Fibroblast of pulmonary artery (primary cell): ENCODE data around the gene F8.
"Not testable (repeated sequence)": the region's sequence is repeated elsewhere in the genome, so short reads cannot be mapped to it uniquely, and the experiment has no call there.

Experiments
- DNase-seq: peaks from one replicate; pipeline ENCODE4 v3.0.0-alpha.2; 2010; ENCODE audit warnings: low read depth
- H3K4me3 ChIP-seq: replicated peaks from 2 replicates; pipeline ENCODE4 v1.5.1; 2011; ENCODE audit warnings: low read depth, mild to moderate bottlenecking, control low read depth, low read length, moderate library complexity
- CTCF ChIP-seq: IDR thresholded peaks from 2 replicates; pipeline ENCODE4 v1.5.1; 2011; ENCODE audit warnings: mild to moderate bottlenecking, control low read depth, low read length, inconsistent platforms; ENCODE audit errors: missing control alignments

The F8 gene

GRCh38 chrX:155023907-155024833 lies 1.6 kb upstream of the F8 start:
- DNase-seq = no peak
- TF ChIP-seq CTCF = no peak
- H3K4me3 ChIP-seq = no peak overlapping the region

- no peak overlapping the region for H3K4me3 ChIP-seq
- DNase-seq = no peak
- TF ChIP-seq CTCF = no peak
These were observed 1.9 kb downstream of the F8 start for GRCh38 chrX:155020591-155020990.

GRCh38 chrX:155009994-155010472 lies 12.5 kb downstream of the F8 start:
- TF ChIP-seq CTCF = no peak
- DNase-seq = peak; percentile 74
- H3K4me3 ChIP-seq = no peak overlapping the region

- not testable (repeated sequence) for H3K4me3 ChIP-seq, DNase-seq
These were observed 13.9 kb downstream of the F8 start for GRCh38 chrX:155008578-155008977.

GRCh38 chrX:155006913-155007671 lies 15.4 kb downstream of the F8 start:
- peak; percentile 39 for DNase-seq
- H3K4me3 ChIP-seq = not testable (repeated sequence)

GRCh38 chrX:155006379-155006778 lies 16.1 kb downstream of the F8 start:
- not testable (repeated sequence) for DNase-seq, H3K4me3 ChIP-seq

GRCh38 chrX:155005190-155005589 lies 17.3 kb downstream of the F8 start:
- H3K4me3 ChIP-seq = no peak overlapping the region
- no peak for DNase-seq
- no peak for TF ChIP-seq CTCF

- no peak for DNase-seq
- TF ChIP-seq CTCF = no peak
- H3K4me3 ChIP-seq = no peak overlapping the region
These were observed 20.6 kb downstream of the F8 start for GRCh38 chrX:155001873-155002272.
